AG09319 (cell line): ENCODE measurements around the gene AK5.
A peak's percentile ranks its signal among the peaks of the same experiment; 100 is the strongest.

Source experiments
- DNase-seq: peaks from one replicate; pipeline ENCODE4 v3.0.0-alpha.2; 2010; ENCODE audit warnings: low read depth; ENCODE audit errors: extremely low read depth
- CTCF ChIP-seq: IDR thresholded peaks from 2 replicates; pipeline ENCODE4 v1.5.1; 2011; ENCODE audit warnings: low read depth, mild to moderate bottlenecking, inconsistent platforms, low read length, moderate library complexity

Gene AK5

GRCh38 chr1:77473690-77474089 lies 191.9 kb downstream of the AK5 start:
- TF ChIP-seq CTCF: no peak
- peak; percentile 51 for DNase-seq

- no peak for TF ChIP-seq CTCF
- no peak for DNase-seq
These were observed 193.8 kb downstream of the AK5 start for GRCh38 chr1:77475641-77476040.

GRCh38 chr1:77476475-77476874 lies 194.7 kb downstream of the AK5 start:
- DNase-seq: no peak
- no peak for TF ChIP-seq CTCF

- TF ChIP-seq CTCF: no peak
- no peak for DNase-seq
These were observed 202.5 kb downstream of the AK5 start for GRCh38 chr1:77484334-77484733.

- no peak for DNase-seq
- TF ChIP-seq CTCF: no peak
These were observed 203.1 kb downstream of the AK5 start for GRCh38 chr1:77484926-77485325.

- DNase-seq: no peak
- no peak for TF ChIP-seq CTCF
These were observed 205.8 kb downstream of the AK5 start for GRCh38 chr1:77487631-77488030.

GRCh38 chr1:77489910-77490309 lies 208.1 kb downstream of the AK5 start:
- DNase-seq: no peak
- no peak for TF ChIP-seq CTCF
